Sigmoid colon (tissue), 7 donors: ENCODE data around the gene CERS1. TPM values are rescaled to one million over a fixed set of nuclear protein-coding genes. Genes with fewer than 3 reads are reported as not detected.

Experiments
- DNase-seq: peaks from one replicate; pipeline ENCODE4 v3.0.0-alpha.2; 2019
- H3K27ac ChIP-seq, 4 donors: fragments of 200-600 bp; sonication (generic); one replicate each; pipeline ENCODE4 v1.5.1; 2016 to 2019; ENCODE audit warnings: mild to moderate bottlenecking in 1 of 4
- H3K27me3 ChIP-seq, 3 donors: fragments of 200-600 bp; sonication (generic); one replicate each; pipeline ENCODE4 v1.5.1; 2019; ENCODE audit warnings: mild to moderate bottlenecking in 1 of 3
- H3K36me3 ChIP-seq, 4 donors: fragments of 200-600 bp; sonication (generic); one replicate each; pipeline ENCODE4 v1.5.1; 2016 to 2019
- H3K4me1 ChIP-seq, 4 donors: fragments of 200-600 bp; sonication (generic); one replicate each; pipeline ENCODE4 v1.5.1; 2017 to 2019
- H3K4me3 ChIP-seq, 4 donors: fragments of 200-600 bp; sonication (generic); one replicate each; pipeline ENCODE4 v1.5.1; 2017 to 2019; ENCODE audit warnings: mild to moderate bottlenecking in 2 of 4, moderate library complexity in 1 of 4
- H3K9me3 ChIP-seq, 4 donors: fragments of 200-600 bp in 3 of 4; sonication (generic) in 3 of 4; one replicate each; pipeline versions ENCODE4 v1.5.1 to v1.6.1; 2013 to 2019
- EP300 ChIP-seq, 4 donors: sonication (generic); formaldehyde crosslinking; IDR thresholded peaks; one replicate each; pipeline ENCODE4 v1.6.1; 2017; ENCODE audit warnings: antibody characterized with exemption in 4 of 4
- POLR2A ChIP-seq, 2 donors: fragments of 450-650 bp; IDR thresholded peaks; one replicate each; pipeline ENCODE4 v1.6.1; 2016; ENCODE audit warnings: antibody characterized with exemption in 2 of 2, mild to moderate bottlenecking in 2 of 2, moderate library complexity in 2 of 2
- POLR2AphosphoS5 ChIP-seq, 4 donors: sonication (generic); formaldehyde crosslinking; IDR thresholded peaks; one replicate each; pipeline ENCODE4 v1.6.1; 2017; ENCODE audit warnings: antibody characterized with exemption in 4 of 4
- WGBS, 2 donors: extraction: QIAGEN DNeasy Blood & Tissue Kit; methylation state at CpG; one replicate each; pipeline ENCODE4 v1.1.7; 2013; 5-methylcytosine and 5-hydroxymethylcytosine counted together
- intact Hi-C: fragments of 100-400 bp; cut with DNase I; formaldehyde crosslinking; loops from one replicate; pipeline ENCODE4 v1.15.1; 2023
- polyA plus RNA-seq, 3 donors: library from polyadenylated mRNA; stranded (reverse); fragments of 200-250 nt; gene quantifications; one replicate each; pipeline ENCODE4 v1.2.3, GENCODE V29; 2013
- total RNA-seq, 4 donors: library from RNA; depleted of rRNA; stranded (reverse); fragments of >200 nt; gene quantifications; one replicate each; pipeline ENCODE4 v1.1.0, GENCODE V29; 2016
- TF ChIP-seq, protein P1 (sequence below), 4 experiments: fragments of 450-650 bp in 3 of 4; fragments of 200-600 bp in 1 of 4; IDR thresholded peaks; one replicate each; pipeline ENCODE4 v1.5.1; 2016 to 2019; ENCODE audit warnings: antibody characterized with exemption in 4 of 4, mild to moderate bottlenecking in 3 of 4, moderate library complexity in 2 of 4
- donor health status: healthy with polysubstance abuse.
- donor health status: Bipolar disorder and iron deficiency.
- donor health status: healthy.

The CERS1 gene
- total and polyA plus RNA-seq, 7 donors: 0.36 to 3.6 (median 0.70) TPM; not detected in 2

DNA sequence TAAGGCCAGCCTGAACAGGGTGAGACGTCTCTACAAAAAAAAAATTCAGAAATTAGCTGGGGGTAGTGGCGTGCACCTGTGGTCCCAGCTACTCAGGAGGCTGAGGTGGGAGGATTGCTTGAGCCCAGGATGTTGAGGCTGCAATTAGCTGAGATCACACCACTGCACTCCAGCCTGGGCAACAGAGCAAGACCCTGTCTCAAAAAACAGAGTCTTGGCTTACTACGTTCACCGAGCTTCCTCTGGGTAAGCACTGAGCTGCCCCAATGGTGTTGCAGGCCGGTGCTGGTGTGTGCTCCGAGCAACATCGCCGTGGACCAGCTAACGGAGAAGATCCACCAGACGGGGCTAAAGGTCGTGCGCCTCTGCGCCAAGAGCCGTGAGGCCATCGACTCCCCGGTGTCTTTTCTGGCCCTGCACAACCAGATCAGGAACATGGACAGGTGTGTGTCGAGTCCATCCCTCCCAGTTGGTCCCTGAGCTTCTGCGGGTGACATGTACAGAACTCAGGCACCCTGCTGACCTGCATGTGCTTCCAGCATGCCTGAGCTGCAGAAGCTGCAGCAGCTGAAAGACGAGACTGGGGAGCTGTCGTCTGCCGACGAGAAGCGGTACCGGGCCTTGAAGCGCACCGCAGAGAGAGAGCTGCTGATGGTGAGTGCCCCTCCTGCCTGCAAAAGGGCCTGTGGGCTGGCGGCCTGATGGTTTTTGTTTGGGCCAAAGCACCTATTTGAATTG, 40.1 kb downstream of the CERS1 start:
- Histone ChIP-seq H3K9me3 (no peaks in the 10 kb centered on the region), H3K27me3 (no peaks in the 10 kb centered on the region), H3K4me3 (no peak overlapping the region), H3K36me3 (peaks cover 64 to 100% (median 97%) of the 10 kb centered on the region in 4 donors), H3K27ac (no peak overlapping the region), H3K4me1 (peaks cover 0 to 15% (median 1%) of the 10 kb centered on the region in 4 donors)
- no peak for TF ChIP-seq POLR2AphosphoS5 (IDR thresholded peaks at IDR 0.05)
- TF ChIP-seq, protein P1, sequence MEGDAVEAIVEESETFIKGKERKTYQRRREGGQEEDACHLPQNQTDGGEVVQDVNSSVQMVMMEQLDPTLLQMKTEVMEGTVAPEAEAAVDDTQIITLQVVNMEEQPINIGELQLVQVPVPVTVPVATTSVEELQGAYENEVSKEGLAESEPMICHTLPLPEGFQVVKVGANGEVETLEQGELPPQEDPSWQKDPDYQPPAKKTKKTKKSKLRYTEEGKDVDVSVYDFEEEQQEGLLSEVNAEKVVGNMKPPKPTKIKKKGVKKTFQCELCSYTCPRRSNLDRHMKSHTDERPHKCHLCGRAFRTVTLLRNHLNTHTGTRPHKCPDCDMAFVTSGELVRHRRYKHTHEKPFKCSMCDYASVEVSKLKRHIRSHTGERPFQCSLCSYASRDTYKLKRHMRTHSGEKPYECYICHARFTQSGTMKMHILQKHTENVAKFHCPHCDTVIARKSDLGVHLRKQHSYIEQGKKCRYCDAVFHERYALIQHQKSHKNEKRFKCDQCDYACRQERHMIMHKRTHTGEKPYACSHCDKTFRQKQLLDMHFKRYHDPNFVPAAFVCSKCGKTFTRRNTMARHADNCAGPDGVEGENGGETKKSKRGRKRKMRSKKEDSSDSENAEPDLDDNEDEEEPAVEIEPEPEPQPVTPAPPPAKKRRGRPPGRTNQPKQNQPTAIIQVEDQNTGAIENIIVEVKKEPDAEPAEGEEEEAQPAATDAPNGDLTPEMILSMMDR (IDR thresholded peaks at IDR 0.05): no peak
- no peak for TF ChIP-seq EP300 (IDR thresholded peaks at IDR 0.05)
- TF ChIP-seq POLR2A (IDR thresholded peaks at IDR 0.05): no peak
- intact Hi-C loops: no loop called here
- 94% methylated on average over 27 of the region's 27 CpGs for WGBS, 2 donors
- no peak for DNase-seq

DNA sequence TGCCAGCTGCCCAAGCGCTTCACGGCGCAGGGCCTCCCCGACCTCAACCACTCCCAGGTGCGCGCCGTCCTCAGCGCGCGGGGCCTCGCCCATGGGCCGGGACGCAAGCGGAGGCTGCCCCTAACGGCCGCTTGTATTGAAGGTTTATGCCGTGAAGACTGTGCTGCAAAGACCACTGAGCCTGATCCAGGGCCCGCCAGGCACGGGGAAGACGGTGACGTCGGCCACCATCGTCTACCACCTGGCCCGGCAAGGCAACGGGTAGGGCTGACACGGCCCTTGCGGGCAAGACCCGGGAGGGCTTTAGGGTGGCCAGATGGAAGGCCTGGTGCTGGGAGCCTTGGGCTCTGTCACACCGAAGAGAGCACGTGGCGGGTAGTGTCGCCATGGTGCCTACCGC, 41.0 kb downstream of the CERS1 start:
- Histone ChIP-seq H3K36me3 (peaks cover 58 to 100% (median 94%) of the 10 kb centered on the region in 4 donors), H3K4me3 (no peak overlapping the region), H3K9me3 (no peaks in the 10 kb centered on the region), H3K27me3 (no peaks in the 10 kb centered on the region), H3K4me1 (peaks cover 0 to 15% (median 8%) of the 10 kb centered on the region in 4 donors), H3K27ac (no peak overlapping the region)
- intact Hi-C loops: no loop called here
- WGBS, 2 donors: 95 to 97% methylated on average over 33 of the region's 33 CpGs
- no peak for DNase-seq
- TF ChIP-seq, protein P1 (IDR thresholded peaks at IDR 0.05): no peak
- no peak for TF ChIP-seq POLR2AphosphoS5 (IDR thresholded peaks at IDR 0.05)
- TF ChIP-seq POLR2A (IDR thresholded peaks at IDR 0.05): no peak
- no peak for TF ChIP-seq EP300 (IDR thresholded peaks at IDR 0.05)

DNA sequence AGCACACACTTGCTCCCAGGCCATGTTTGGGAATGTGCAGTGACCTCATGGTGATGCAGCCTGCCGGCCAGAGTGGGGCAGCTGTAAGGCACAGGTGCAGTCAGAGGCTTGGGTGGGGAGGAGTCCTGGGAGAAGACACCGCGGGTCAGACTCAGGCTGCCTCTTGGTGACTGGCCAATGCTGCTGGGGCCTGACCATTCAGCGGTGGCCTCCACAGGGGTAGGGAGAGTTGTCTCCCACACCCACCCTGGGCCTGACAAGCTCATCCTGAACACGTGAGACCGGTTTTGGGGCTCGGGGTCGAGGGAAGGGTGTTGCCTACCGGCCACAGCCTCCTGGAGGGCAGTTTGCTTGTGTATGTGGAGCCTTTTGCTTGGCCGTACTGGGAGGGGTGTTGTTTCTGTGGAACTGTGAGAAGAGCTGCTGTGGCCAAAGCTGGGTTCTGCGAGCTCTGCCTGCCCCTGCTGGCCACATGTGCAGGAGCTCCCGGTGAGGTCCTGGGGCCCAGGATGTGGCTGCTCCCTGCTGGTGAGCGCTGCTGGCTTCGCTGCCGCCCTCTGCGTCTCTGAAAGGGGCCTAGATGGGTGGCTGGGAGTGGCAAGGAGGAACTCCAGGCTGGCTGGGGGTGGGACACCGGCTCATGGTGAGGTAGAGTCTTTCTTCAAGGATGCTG, 42.1 kb downstream of the CERS1 start:
- H3K4me3 ChIP-seq: no peak overlapping the region
- intact Hi-C loops: no loop called here
- H3K36me3 ChIP-seq: peaks cover 52 to 90% (median 86%) of the 10 kb centered on the region in 4 donors
- H3K27me3 ChIP-seq: no peaks in the 10 kb centered on the region
- TF ChIP-seq POLR2A (IDR thresholded peaks at IDR 0.05): no peak
- no peaks in the 10 kb centered on the region for H3K9me3 ChIP-seq
- WGBS, 2 donors: 91 to 92% methylated on average over 17 of the region's 17 CpGs
- H3K27ac ChIP-seq: no peak overlapping the region
- DNase-seq: no peak
- peaks cover 0 to 25% (median 19%) of the 10 kb centered on the region in 4 donors for H3K4me1 ChIP-seq

DNA sequence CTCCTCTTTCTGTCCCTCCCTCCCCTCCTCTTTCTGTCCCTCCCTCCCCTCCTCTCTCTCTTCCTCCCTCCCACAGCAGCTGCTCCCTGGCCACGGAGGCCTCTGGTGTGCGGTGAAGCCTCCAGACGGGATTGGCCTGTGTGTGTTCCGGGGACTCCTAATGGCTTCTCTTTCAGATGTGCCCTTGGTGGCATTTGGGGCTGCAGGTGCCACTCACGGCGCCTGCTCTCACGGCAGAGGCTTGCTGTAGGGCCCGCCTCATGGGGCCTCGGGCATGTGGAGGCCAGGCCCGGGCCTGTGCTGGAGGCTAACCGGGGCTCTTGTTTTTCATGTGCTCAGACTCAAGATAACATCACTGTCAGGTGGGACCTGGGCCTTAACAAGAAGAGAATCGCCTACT, 43.3 kb downstream of the CERS1 start:
- intact Hi-C loops: no loop called here
- no peak overlapping the region for H3K27ac ChIP-seq
- H3K4me3 ChIP-seq: no peak overlapping the region
- H3K36me3 ChIP-seq: peaks cover 39 to 82% (median 74%) of the 10 kb centered on the region in 4 donors
- H3K27me3 ChIP-seq: no peaks in the 10 kb centered on the region
- TF ChIP-seq EP300 (IDR thresholded peaks at IDR 0.05) (no peak), POLR2A (IDR thresholded peaks at IDR 0.05) (no peak), POLR2AphosphoS5 (IDR thresholded peaks at IDR 0.05) (no peak)
- TF ChIP-seq, protein P1 (IDR thresholded peaks at IDR 0.05): no peak
- no peak for DNase-seq
- peaks cover 0 to 37% (median 29%) of the 10 kb centered on the region in 4 donors for H3K4me1 ChIP-seq
- WGBS, 2 donors: 90 to 93% methylated on average over 12 of the region's 12 CpGs
- H3K9me3 ChIP-seq: no peaks in the 10 kb centered on the region

DNA sequence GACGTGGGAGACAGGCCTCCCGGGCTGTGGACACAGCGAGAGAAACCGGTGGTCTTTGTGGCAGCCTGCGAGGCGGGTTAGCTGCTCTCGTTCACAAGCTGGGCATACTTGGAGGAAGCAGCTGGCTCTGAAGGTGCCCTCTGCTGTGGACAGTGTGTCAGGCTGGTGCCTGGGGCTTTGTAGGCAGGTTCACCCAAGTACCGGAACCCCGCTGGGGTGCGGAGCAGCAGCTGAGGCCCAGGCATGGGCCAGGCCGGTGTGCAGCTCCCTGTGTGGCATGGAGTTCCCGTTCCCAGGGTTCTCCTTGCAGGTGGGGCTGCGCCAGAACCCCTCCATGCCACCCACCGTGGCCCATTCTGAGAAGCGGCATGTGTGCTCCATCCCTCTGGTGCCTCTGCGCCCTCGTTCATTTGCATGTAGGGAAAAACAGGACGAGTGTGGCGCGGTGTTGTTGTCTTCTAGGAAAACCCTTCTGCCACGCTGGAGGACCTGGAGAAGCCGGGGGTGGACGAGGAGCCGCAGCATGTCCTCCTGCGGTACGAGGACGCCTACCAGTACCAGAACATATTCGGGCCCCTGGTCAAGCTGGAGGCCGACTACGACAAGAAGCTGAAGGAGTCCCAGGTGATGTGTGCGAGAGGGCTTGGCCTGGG, 44.2 kb downstream of the CERS1 start:
- 95 to 96% methylated on average over 31 of the region's 31 CpGs for WGBS, 2 donors
- H3K27me3 ChIP-seq: no peaks in the 10 kb centered on the region
- no peak overlapping the region for H3K4me3 ChIP-seq
- H3K27ac ChIP-seq: no peak overlapping the region
- TF ChIP-seq POLR2A (IDR thresholded peaks at IDR 0.05): no peak
- TF ChIP-seq POLR2AphosphoS5 (IDR thresholded peaks at IDR 0.05): no peak
- TF ChIP-seq, protein P1 (IDR thresholded peaks at IDR 0.05): no peak
- TF ChIP-seq EP300 (IDR thresholded peaks at IDR 0.05): no peak
- H3K4me1 ChIP-seq: peaks cover 0 to 46% (median 38%) of the 10 kb centered on the region in 4 donors
- intact Hi-C loops: no loop called here
- peaks cover 33 to 73% (median 65%) of the 10 kb centered on the region in 4 donors for H3K36me3 ChIP-seq
- H3K9me3 ChIP-seq: no peaks in the 10 kb centered on the region
- no peak for DNase-seq
